ENCODE measurements around the gene GOSR2.

The GOSR2 gene

DNA sequence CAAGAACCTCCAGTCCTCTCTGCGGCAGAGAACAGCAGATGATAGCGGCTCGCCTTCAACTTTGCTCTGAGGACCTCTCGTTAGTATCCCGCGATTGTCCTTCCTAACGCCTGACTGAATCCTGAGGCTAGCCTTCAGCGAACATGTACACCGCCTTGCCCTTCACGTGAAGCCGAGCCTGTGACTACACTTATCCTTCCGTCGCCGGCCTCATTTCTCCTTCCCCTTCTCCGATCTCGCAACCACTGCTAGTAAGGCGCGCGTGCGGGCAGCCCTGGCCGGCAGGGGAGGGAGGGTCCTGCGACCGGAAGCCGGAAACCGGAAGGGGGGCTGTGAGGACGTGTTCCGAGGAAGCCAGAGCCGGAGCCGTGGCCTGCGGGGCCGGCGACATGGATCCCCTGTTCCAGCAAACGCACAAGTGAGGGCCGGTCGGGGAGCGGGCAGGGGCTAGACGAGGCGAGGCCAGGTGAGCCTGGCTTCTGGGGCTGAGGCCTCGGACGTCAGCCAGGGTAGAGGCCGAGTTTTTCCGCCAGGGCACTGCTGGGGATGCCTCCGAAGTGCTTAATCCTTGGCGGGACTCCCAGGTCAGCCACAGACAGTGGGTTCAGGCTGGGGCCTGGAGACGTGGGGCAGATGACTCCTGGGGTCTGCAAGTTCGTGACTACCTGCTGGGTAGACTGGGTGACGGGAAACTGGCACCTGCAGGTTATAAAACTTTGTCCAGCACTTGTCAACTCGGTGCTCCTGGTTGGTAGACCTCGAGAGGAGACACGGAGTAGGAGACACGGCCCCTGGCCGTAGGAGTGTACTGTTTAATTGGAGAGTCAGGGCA is at the start of gene GOSR2:
Gene GOSR2 (plus strand): TSS at position 357 of the 832 bp plus-strand sequence. CDS start 33 bp downstream, at position 390.
- peak; percentile 93 for DNase-seq

DNA sequence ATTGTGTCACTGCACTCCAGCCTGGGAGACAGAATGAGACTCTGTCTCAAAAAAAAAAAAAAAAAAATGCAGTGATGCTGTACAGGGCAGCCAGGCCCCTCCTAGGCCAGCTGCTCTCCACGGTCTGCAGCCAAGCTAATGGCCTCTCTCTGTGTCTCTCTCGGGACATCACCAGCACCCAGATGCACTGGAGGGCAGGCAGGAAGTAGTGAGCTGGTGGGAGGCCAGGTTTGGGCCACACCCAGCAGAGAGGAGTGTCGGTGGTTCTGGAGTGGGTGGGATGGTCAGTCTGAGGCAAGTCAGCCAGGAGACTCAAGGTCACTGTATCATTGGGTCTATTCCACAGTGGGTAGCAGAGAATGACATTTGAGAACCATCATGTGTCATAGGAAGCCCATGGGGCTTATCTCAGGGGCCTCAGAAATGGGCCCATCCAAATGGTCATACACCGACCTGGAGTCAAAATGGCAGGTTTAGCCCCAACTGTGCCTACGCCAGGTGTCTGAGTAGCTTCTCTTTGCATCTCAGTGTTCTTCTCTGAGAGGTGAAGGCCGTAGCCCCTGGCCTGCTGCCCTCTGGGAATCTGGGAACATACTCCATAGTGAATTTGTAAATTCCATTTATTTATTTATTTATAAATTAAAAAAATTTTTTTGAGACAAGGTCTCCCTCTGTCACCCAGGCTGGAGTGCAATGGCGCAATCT is 48.9 kb upstream of the GOSR2 start:
- no peak for DNase-seq

DNA sequence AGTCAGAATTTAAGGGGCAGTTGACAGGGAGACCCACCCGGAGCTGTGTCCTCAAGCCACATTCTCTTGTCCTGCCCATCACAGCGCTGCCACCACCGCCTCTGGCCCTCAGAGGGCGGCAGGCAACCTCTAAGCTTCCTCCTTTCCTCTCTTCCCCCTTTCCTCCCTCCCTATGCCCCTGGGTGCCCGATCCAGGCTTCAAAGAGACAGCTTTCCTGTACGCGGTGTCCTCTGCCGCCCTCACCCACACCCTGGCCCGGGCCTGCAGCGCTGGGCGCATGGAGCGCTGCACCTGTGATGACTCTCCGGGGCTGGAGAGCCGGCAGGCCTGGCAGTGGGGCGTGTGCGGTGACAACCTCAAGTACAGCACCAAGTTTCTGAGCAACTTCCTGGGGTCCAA is 48.1 kb upstream of the GOSR2 start:
- DNase-seq: no peak

DNA sequence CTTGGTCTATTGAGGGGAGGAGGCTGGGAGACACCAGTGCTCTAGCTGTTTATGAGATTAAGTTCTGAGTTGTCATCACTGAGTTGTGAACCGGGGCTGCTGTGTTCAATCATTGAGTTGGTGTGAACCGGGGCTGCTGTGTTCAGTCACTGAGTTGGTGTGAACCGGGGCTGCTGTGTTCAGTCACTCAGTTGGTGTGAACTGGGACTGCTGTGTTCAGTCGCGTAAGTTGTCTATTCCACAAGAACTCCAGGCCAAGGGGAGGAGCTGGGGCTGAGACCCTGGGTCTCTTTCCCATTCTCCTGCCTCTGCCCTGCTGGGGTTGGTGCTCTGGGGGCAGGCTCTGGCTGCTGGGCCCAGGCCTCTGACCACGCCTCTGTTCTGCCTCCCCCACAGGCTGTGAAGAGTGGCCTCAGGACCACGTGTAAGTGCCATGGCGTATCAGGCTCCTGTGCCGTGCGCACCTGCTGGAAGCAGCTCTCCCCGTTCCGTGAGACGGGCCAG is 47.1 kb upstream of the GOSR2 start:
- DNase-seq: no peak

DNA sequence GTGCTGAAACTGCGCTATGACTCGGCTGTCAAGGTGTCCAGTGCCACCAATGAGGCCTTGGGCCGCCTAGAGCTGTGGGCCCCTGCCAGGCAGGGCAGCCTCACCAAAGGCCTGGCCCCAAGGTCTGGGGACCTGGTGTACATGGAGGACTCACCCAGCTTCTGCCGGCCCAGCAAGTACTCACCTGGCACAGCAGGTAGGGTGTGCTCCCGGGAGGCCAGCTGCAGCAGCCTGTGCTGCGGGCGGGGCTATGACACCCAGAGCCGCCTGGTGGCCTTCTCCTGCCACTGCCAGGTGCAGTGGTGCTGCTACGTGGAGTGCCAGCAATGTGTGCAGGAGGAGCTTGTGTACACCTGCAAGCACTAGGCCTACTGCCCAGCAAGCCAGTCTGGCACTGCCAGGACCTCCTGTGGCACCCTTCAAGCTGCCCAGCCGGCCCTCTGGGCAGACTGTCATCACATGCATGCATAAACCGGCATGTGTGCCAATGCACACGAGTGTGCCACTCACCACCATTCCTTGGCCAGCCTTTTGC is 46.5 kb upstream of the GOSR2 start:
- DNase-seq: peak; percentile 67

DNA sequence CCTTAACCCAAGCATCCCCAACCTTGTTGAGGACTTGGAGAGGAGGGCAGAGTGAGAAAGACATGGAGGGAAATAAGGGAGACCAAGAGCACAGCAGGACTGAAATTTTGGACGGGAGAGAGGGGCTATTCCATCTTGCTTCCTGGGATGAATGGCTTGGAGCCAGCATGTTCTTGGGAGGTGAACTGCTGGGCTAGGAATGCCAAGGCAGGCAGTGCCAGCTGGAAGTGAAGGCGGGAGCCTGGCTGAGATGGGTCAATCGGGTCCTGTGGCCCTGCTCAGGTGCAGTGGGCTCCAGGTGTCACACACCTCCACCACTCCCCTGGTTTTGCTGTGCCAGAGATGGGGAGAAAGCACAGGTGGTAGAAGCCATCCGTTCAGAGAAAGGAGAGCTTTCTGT is 46.0 kb upstream of the GOSR2 start:
- DNase-seq: no peak

DNA sequence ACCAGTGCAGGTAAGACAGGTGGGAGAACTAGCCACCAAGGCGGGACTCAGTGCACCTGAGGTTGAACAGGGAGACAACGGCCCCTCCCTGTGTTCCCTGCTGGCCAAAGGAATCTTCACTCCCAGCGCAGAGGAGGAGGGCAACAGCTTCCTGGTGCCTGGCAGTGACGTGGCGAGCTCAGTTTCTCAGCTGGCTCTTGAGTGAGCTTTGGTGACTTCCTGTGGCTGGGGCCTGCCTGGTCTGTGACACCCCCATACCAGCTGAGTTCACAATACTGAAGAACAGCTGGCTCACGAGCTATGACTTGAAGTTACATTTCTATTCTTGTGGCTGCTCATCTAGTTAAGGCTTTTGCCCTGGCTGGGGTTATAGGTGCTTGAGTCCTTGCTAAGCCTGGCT is 45.5 kb upstream of the GOSR2 start:
- no peak for DNase-seq

DNA sequence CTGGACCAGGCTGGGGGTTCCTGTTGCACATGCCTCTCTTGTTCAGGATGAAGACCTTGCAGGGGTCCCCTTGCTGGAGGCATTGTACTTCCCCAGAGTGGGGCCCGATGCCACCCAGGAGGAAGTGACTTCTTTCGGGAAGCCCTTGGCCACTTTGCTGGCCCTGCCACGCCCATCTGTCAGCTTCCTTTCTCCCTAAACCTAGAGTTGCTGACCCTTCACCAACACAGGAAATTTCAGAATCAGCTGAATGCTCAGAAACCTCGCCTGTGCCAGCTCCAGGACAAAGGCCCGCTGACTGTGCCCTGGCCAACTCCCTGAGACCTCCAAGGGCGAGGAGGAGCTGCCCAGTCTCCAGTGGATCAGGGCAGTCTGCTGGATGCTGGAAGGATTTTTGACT is 44.9 kb upstream of the GOSR2 start:
- no peak for DNase-seq

DNA sequence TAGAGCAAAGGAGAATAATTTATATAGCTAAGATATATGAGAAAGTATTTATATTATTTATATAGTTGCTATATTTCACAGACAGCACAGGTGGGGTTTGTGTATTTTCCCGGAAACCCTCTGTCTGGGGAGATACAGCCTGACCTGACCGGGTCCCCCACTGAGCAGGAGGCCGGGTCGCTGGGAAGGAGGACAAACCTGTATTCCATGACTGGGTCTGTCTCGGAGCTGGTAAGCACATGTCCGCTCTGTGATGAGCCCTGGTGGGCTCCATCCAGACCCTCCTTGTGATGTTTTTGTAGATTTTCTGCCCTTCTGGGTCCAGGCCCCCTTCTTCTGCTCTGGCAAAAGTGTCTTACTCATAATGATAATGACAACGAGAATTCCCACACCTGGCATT is 43.9 kb upstream of the GOSR2 start:
- DNase-seq: no peak

DNA sequence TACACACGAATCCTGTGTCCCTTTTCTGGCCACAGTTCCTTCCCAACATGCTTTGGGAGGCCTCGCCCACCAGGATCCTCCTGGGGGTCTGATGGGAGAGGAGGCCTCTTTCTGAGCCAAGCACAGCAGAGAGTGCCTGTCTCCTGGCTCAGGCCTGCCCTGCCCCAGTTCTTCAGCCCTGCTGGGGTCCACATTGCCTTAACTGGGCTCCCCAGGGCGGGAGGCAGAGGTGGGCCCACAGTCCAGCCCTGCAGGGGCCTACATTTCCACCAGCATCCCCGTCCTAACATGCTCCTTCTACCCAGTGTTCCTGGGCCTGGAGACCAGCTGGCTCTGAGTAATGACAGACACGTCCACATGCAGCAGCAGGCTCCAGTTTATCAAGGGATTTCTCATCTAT is 41.9 kb upstream of the GOSR2 start:
- DNase-seq: no peak

DNA sequence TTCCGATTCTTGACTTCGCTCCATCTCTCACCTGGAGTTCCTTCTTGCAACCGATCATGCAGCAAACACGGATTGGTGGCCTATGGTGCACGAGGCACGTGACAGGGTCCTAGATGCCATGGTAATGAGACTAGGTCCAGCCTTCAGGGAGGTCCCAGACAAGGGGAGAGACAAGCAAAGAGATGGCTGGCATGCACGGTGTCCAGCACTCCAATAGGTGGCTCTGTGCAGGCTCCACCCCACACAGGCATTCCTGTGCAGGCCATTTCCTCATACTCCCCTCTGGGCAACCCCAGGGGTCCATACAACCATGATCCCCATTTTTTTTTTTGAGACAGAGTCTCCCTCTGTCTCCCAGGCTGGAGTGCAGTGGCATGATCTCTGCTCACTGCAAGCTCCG is 40.3 kb upstream of the GOSR2 start:
- no peak for DNase-seq

DNA sequence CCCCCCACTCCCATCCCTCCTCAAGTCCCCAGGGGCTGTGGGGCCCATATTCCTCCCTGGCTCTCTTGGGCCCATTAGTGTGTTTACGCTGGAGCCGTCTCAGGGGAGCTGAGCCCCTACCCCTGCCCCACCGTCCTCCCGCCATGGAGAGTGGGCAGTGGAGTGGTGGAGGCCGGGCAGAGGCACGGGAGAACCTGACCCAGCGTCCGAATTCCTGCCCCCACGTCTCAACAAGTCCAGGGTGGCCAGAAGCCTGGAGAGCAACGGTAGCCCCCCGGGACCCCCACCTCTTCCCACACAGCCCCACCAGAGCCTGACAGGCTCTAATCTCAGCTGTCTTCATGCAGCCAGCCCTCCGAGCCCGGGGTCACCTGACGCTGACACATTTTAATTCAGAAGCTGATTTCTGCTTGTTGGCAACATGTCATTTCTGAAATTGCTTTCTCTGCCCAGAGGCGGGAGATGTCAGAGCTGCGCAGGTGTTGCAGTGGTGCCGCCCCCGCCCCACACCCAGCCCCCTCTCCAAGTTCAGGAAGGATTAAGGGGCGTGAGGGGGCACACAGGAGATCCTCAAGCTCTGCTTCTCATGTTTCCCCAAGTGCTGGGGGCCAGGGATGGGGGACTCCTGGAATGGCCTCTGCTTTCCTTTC is 39.0 kb upstream of the GOSR2 start:
- no peak for DNase-seq

DNA sequence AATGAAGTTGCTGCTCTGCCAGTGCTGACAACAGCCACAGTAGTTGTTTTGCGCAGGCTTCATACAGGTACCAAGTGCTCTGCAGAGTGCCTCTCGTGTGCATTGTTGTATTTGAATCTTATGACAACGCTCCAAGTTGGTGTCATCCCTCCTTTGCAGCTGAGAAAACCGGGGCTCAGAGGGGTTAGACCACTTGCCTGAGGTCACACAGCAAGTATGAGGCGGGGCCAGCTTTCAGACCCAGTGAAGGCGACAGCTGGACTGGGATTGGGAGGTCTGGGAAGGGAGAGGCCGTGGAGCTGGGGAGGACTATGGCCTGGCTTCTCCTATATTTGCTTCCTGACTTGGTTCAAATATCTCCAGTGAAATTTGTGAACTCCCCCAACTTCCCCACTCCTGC is 38.4 kb upstream of the GOSR2 start:
- no peak for DNase-seq

DNA sequence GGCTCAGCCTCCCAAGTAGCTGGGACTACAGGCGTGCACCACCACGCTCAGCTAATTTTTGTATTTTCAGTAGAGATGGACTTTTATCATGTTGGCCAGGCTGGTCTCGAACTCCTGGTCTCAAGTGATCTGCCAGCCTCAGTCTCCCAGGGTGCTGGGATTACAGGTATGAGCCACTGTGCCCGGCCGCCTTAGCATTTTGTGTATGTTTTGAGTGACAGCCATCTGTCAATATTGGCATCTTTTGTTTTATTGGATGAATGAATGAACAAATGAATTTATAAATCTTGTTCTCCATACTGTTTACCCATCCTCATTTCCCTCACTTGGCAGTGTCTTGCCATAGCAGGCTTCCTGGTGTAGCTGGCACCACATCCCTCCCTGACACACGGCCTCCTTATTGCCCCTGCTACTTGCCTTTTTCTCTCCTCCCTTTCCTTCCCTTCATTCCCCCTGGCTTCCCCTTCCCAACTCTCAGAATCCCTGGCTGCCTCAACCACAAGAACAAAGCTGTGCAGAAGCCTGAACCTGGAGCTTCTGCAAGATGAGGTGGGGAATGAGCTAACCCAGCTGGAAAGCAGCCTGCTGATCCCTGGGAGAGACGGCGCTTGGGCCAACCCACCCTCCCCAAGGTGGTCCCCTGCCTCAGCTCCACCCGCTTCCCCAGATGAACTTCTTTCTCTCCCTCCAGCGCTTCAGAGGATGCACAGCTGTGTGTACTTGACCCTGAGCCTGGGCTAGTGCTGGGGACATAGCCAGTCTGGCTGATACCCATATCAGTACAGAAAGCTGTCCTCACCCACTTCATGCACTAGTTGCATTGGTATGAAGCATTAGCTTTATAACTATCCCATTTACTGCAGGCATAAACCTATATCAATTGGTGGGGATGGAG is 37.3 kb upstream of the GOSR2 start:
- DNase-seq: no peak

DNA sequence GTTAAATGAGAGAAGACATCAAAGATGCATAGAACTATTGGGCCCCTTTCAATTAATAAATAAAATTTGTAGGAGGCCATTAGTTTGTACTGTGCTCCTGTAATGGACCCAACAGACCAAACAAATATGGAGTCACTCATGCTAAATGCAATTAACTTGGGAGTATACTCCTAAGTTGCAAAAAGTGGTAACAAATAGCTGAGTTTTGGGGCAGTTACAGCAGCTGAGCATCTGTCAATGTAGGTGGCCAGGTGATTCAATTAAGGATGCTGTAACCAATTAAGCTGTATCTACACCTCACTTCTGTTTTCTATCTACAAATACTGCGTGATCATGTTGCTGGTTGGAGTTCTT is 36.7 kb upstream of the GOSR2 start:
- DNase-seq: no peak

DNA sequence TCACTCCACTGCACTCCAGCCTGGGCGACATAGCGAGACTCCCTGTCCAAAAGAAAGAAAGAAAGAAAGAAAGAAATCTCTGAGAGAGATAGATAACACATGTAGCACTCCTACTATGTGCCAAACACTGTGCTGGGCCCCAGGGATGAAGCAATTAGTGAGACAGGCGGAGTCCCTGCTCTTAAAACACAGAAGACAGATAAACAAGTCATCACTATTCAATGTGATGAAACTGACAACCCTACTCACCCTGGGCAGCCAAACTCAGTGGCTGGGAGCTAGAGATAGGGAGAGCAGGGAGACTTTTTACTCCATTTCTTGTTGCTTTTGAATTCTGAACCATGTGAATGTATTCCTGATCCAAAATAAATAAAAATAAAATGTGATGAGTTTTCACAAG is 35.2 kb upstream of the GOSR2 start:
- DNase-seq: no peak

DNA sequence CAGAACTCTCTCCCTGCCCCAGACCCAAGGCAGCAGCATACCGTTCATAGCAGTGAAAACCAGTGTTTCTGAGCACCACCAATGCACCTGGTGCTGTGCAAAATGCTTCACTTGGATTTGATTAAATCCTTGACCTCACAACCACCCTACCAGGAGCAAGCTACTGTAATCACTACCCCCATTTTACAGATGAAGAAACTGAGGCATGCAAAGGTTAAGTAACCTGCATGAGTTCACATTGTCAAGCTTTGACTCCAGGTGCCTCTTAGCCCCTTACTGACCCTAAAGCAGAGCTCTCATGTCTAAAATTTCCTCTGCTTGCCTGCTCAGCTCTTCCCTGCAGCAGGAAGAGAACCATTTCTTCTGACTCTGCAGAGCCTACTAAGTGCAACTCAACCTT is 34.2 kb upstream of the GOSR2 start:
- no peak for DNase-seq

DNA sequence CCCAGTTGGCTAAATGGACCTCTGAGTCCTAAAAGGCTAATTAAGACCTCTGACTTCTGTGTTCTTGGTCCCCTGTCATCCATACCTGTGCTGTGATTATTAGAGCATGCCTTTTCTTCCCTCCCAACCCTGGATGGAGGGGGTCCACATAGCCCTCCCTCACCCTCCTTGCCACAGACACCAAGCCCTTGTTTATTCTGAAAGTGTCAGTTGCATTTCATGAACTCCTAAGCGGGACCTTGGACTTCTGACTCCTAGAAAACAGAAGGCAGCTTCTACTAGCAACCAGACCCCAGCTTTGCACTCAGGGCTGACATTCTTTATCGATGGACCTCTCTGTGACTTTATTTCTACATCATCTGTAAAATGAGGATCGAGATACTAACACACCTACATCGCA is 33.4 kb upstream of the GOSR2 start:
- DNase-seq: no peak

DNA sequence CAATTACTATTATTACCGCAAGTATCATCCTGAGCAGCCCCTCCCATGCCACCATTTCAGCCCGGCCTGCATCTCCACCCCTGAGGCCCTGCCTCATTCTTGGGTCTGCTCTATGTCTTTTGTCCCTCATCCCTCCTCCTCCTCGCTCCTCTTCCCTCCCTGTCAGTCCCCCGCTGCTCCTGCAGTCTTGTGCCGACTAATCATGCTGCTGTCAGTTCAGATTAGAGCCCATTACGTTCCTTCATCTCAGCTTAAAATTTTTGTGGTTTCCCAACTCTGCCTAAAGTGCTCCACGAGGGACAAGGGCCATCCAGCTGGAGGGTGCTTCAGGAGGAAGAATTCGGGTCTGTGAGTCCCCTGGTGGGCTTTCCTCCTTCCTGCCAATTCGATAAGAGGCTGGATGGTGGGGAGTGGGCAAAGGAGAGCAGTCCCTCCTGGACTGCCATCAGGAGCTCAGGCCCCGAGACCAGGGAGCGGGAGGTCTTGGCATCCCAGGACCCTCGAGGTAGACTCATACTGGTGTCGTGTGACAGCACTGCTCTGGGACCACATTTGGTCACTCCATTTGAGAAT is 32.9 kb upstream of the GOSR2 start:
- DNase-seq: no peak

DNA sequence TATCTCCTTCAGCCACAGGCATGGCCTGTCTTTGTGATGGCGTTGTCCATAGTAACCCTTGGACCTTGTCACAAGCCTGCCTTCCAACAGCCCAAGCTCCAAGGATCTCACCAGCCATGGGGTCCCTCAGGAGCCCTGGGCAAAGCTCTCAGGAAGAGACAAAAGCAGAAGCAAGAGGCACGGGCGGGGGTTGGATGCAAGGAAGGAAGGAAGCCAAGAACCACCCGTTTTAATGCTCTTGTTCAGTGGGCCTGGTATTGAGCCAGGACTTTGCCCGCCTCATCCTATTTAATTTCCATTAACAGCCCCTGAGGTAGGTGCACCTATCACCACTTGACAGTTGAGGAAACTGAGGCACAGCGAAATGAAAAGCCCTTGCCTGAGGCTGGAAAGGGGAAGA is 32.3 kb upstream of the GOSR2 start:
- DNase-seq: no peak

DNA sequence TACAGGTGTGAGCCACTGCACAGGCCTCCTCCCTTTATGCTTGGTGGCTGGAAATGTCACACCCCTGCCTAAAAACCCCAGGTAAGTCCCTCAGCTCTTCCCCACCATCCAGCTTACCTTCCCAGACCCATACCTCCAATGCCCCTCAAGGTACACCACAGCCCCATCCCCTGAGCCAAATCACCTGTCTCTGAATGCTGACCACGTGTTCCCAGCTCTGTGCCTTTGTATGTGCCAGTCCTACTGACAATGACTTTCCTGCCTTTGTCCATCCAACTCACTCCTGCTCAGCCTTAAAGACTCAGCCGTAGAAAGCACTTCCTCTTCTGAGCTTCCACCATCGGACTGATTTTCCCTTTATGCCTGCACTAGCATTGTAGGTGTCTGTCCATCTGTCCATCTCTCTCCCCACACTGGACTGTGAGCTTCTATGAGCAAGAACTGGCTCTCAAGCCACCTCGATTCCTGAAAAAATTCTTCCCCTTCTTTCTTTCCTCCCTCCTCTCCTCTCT is 30.7 kb upstream of the GOSR2 start:
- DNase-seq: no peak

DNA sequence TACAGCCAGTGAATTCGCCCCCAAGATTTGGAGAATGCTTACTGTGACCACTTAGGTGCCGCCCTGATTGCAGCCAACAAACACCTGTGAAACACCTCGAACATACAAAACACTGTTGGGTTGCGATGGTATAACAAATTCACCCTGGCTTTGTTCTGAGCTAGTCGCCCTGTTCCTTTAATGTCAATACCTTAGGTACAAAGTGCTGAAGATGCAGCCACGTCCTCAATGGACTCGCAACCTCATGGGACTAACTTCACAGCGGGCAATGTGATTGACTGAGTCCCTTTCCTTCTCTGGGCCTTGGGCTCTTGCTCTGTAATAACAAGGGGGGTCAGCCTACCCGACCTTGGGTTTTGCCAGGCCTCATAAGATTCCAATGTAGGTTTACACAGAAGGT is 28.9 kb upstream of the GOSR2 start:
- DNase-seq: no peak

Measured in COR-L47 (cell line).